Middle frontal gyrus (tissue), 1 donor: ENCODE results near the gene ME3.
"Not testable (repeated sequence)": the region's sequence is repeated elsewhere in the genome, so short reads cannot be mapped to it uniquely, and the experiment has no call there.

Experiments
- DNase-seq: peaks from one replicate; pipeline ENCODE4 v3.0.0-alpha.2; 2015; ENCODE audit warnings: low spot score; ENCODE audit errors: extremely low spot score

ME3 gene

GRCh38 chr11:86442420-86442819 is 230.0 kb downstream of the ME3 start:
- no peak for DNase-seq

GRCh38 chr11:86440843-86441242 is 231.6 kb downstream of the ME3 start:
- no peak for DNase-seq

DNA sequence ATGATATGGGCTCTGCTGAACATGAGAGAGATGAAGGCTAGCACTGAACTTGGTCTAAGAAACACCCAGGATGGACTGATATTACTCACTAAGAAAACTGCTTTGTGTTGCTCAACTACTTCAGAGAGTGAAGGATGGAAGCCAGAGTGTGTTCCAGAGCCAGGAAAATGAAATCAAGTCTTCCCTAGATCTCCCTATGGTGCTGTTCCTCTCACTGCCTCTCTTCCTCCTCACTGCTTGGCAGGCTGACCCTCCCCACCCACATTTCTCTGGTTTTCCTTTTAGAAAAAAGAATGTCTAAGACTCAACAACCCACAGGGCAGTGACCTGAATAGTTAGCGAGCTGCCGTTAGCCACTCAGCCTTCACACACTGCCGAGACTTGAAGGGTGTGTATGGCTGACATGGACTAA is 232.1 kb downstream of the ME3 start:
- no peak for DNase-seq

DNA sequence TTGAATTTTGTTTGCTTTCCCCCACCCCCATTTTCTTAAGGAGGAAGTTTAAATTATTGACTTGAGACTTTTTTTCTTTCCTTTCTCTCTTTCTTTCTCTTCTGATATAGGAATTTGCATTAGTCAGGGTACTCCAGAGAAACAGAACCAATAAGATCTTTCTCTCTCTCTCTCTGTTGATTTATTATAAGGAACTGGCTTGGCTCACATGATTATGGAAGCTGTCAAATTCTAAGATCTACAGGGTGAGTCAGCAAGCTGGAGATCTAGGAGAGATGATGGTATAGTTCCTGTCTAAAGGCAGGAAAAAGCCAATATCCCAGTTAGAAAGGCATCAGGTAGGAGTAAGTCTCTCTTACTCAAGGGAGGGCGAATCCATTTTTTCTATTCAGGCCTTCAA is 233.7 kb downstream of the ME3 start:
- no peak for DNase-seq

DNA sequence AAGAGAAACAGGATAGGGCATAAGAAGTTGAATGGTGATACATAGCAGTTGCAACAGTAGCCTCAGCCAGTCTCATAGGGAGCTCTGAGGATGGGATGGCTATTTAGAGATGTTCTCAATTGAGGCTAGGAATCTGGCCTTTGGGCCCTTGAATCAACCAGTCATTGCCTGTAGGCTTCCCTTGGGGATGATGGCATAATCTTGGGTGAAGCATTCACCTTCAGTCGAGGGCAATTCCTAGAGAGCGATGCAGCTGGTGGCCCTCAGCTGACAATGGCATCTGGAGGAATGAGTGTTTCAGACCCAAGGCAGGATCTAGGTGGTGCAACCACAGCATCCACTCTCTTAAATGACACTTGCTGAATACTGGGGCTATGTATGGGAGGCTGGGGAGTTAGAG is 236.7 kb downstream of the ME3 start:
- DNase-seq: no peak

DNA sequence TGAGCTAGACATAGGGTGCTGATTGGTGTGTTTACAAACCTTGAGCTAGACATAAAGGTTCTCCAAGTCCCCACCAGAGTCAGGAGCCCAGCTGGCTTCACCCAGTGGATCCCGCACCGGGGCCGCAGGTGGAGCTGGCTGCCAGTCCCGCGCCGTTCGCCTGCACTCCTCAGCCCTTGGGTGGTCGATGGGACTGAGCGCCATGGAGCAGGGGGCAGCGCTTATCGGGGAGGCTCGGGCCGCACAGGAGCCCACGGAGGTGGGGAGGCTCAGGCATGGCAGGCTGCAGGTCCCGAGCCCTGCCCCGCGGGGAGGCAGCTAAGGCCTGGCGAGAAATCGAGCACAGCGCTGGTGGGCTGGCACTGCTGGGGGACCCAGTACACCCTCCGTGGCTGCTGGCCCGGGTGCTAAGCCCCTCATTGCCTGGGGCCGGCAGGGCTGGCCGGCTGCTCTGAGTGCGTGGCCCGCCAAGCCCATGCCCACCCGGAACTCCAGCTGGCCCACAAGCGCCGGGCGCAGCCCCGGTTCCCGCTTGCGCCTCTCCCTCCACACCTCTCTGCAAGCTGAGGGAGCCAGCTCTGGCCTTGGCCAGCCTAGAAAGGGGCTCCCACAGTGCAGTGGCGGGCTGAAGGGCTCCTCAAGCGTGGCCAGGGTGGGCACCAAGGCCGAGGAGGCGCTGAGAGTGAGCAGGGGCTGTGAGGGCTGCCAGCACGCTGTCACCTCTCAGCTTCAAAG is 238.9 kb downstream of the ME3 start:
- not testable (repeated sequence) for DNase-seq

DNA sequence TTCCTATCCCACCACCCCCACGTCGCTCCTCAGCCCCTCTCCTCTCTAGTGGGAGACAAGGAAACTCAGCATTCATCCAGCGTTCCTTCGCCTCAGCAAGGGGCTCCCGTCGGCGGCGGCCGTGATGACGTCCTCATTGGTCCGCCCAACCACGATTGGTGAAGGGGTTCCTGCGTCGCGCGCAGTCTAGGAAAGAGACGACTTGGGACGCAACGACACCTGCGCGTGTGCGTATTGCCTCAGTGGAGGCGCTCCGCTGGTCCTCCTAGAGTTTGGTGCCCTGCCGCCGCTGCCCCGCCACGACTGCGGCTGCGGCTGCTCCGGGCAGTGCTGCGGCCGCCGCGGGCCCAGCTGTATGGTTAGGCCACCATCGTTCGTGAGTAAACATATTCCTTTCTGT is 241.2 kb downstream of the ME3 start:
- no peak for DNase-seq

DNA sequence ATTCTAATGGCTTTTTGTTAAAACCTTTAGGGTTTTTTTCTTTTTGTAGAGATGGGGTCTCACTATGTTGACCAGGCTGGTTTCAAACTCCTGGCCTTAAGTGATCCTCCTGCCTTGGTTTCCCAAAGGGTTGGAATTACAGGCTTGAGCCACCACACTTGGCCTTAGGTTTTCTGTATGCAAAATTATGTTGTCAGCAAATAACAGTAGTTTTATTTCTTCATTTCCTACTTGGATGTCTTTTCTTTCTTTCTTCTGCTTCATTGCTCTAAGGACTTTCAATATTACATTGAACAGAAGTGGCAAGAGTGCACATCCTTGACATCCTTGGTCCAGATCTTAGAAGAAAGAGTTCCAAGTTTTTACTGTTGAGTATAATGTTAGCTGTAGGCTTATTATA is 245.0 kb downstream of the ME3 start:
- no peak for DNase-seq

DNA sequence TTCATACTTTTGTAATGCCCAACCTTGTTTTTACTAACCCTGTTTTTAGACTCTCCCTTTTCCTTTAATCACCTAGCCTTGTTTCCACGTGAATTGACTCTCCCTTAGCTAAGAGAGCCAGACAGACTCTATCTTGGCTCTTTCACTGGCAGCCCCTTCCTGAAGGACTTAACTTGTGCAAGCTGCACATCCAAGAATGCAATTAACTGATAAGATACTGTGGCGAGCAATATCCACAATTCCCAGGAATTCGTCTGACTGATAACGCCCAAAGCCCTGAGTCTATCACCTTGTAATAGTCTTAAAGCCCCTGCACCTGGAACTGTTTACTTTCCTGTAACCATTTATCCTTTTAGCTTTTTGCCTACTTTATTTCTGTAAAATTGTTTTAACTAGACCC is 248.9 kb downstream of the ME3 start:
- not testable (repeated sequence) for DNase-seq

DNA sequence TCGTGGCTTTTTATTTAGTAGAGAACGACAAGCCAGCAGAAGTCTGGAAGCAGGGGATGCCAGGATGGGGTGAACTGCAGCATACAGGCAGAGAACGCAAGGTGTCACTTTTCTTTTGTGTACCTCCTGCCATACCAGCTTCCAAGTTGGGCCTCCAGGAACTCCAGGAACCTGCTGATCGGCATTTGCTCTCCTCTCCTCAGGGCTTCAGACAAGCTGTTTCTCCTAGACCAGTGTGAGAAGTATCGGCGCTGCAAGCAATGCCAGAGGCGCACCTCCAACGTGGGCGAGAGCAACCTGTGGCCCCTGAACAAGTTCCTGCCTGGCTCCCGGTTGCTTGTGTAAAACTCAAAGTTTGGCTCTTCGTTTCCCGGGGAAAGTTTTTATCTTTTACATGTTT is 250.0 kb downstream of the ME3 start:
- no peak for DNase-seq

GRCh38 chr11:86421946-86422345 is 250.5 kb downstream of the ME3 start:
- DNase-seq: no peak

GRCh38 chr11:86418917-86419316 is 253.5 kb downstream of the ME3 start:
- DNase-seq: no peak

- no peak for DNase-seq
Measured at GRCh38 chr11:86418513-86418912, 253.9 kb downstream of the ME3 start.

DNA sequence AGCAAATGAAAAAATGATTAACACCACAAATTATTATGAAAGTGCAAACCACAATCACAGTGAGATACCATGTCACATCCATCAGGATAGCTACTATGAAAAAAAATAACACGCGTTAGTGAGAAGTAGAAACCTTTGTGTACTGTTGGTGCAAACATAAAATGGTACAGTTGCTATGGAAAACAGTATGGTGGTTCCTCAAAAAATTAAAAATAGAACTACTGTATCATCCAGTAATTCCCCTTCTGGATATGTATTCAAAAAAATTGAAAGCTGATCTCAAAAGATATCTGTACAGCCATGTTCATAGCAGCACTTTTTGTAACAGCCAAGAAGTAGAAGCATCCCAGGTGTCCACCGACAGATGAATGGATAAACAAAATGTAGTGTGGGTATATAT is 254.3 kb downstream of the ME3 start:
- no peak for DNase-seq

DNA sequence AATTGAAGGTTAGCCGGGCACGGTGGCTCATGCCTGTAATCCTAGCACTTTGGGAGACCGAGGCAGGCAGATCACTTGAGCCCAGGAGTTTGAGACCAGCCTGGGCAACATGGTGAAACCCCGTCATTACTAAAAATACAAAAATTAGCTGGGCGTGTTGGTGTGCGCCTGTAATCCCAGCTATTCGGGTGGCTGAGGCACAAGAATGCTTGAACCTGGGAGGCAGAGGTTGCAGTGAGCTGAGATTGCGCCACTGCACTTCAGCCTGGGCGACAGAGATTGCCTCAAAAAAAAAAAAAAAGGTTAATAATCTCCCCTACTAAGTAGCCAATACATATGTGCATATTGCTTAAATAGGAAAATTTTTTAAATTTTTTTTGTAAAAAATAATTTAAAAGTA is 255.5 kb downstream of the ME3 start:
- not testable (repeated sequence) for DNase-seq

DNA sequence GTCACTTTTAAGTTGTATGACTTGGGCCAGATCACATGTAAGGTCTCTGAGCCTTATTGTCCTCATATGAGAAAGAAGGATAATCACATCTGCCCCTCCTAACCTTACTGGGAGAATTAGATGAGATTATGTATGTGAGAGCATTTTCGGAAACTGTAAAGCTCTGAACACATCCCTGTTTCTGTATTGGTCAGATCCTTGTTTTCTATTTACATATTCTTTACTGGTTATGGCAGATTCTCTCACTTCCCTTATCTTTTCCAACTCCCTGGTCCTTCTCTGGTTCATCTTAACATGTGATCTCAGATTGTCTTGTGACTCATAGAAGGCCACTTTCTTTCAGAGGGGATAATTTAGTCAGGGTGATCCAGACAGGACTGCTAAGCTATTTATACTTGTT is 255.9 kb downstream of the ME3 start:
- no peak for DNase-seq

- no peak for DNase-seq
Measured at GRCh38 chr11:86415026-86415425, 257.4 kb downstream of the ME3 start.

DNA sequence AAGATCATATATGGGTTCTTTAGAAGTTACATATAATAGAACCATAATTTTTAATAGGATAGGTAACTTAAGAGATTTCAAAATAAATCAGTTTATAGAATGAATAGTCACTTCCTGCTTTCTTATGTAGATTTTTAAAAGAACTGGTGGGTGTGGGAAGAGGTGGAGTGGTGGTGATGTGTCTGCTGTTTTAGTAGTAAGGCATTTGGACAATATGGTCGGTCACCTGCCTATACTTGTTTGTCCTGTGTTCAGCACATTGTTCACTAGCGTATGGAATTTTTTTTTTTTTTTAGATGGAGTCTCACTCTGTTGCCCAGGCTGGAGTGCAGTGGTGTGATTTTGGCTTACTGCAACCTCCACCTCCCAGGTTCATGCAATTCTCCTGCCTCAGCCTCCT is 258.4 kb downstream of the ME3 start:
- no peak for DNase-seq

DNA sequence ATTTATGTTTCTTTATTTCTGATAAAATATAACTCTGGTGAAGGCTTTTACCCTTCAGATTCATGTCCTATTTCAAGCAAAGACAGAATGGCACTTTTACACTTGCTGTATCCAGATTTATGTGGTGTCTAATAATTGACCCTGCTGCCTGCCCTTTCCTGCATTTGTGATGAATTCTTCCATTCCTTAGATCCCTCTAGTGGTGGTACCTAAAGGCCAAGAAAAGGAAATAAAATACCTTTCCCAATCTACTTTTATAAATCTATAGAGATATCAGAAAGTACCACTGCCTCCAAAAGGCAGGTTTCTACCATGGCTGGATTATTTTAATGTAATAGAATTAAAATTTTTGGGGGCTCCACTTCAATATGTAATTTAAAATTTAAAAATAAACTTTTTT is 263.6 kb downstream of the ME3 start:
- DNase-seq: no peak

- no peak for DNase-seq
Measured at GRCh38 chr11:86403458-86403857, 269.0 kb downstream of the ME3 start.

DNA sequence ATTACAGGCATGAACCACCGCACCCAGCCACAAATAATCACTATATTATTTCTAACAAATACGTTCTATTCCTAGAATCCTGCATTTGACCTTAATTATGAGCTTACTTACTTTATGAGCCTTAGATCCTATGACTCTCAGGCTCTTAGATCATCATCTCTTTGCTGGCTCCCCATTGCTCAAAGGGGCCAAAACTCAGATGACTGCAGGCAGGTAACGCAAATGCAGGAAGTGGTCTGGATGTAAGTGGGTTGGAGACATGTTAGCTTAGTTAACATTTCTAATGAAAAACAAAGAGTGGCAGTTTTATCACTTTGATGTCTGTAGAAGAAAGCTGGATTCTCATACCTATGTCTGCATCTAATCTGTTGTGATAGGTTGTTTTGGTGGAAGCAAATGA is 274.3 kb downstream of the ME3 start:
- no peak for DNase-seq

GRCh38 chr11:86397351-86397750 is 275.1 kb downstream of the ME3 start:
- no peak for DNase-seq

DNA sequence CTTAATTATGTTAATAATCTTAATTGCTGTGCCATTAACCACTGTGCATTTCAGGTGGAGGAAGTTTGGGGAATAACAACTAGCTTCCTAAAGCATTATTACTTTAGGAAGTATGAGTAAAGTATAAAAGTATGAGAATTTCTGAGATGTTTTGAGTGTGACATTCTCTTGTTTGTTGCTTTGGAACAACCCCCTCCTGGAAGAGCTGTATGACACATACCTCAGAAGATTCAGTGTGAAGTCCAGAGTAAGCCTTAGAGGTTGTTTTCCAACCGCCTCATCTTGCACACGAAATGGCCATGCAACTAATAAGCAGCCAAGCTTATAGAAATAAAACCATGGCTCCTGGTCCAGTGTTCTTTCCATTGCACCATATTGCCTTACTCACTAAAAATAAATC is 276.0 kb downstream of the ME3 start:
- no peak for DNase-seq

DNA sequence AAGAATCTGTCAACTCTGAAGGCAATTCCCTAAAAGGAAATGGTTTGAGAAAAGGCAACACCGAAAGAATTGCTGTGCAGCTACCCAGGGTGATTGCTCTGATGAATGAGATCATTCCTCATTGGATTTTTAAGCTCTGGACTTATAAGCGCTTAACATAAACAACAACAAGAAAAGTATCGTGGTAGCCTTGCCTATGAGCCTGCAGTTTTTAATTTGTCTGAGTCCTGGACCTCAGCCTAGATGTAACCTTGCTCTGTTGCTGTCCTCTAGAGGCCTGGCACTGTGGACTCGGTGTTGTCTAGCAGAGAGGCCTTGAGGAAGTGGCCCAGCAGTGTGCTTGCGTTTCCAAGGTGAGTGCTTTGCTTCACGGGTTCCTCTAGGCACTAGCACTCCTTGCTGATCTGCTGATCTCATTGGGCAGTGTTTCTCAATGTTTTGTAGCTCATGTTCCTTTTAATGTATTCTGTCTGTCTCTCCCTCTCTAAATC is 277.3 kb downstream of the ME3 start:
- DNase-seq: no peak
